Testis (tissue), 3 donors: ENCODE data around the gene CFAP46. TPM values are rescaled to one million over a fixed set of nuclear protein-coding genes. Genes with fewer than 3 reads are reported as not detected.
"Not testable (repeated sequence)": the region's sequence is repeated elsewhere in the genome, so short reads cannot be mapped to it uniquely, and the experiment has no call there.

Experiments used
- DNase-seq: peaks from one replicate; pipeline ENCODE4 v3.0.0-alpha.2; 2019
- H3K27ac ChIP-seq, 2 donors: fragments of 200-600 bp; sonication (generic); one replicate each; pipeline ENCODE4 v1.5.1; 2019
- H3K27me3 ChIP-seq: fragments of 200-600 bp; sonication (generic); one replicate; pipeline ENCODE4 v1.5.1; 2019
- H3K36me3 ChIP-seq: fragments of 200-600 bp; sonication (generic); one replicate; pipeline ENCODE4 v1.5.1; 2017; ENCODE audit warnings: low read depth; ENCODE audit errors: missing control alignments
- H3K4me1 ChIP-seq: fragments of 200-600 bp; sonication (generic); one replicate; pipeline ENCODE4 v1.5.1; 2019
- H3K4me3 ChIP-seq, 2 donors: fragments of 200-600 bp; sonication (generic); one replicate each; pipeline ENCODE4 v1.5.1; 2017 to 2019
- H3K9me3 ChIP-seq: fragments of 200-600 bp; sonication (generic); one replicate; pipeline ENCODE4 v1.5.1; 2017
- CTCF ChIP-seq, 3 experiments: fragments of 450-650 bp in 2 of 3; fragments of 200-600 bp in 1 of 3; sonication (generic) in 1 of 3; IDR thresholded peaks; one replicate each; pipeline ENCODE4 v1.5.1; 2016 to 2019; ENCODE audit warnings: antibody characterized with exemption in 3 of 3, mild to moderate bottlenecking in 2 of 3, moderate library complexity in 1 of 3
- POLR2A ChIP-seq: fragments of 450-650 bp; IDR thresholded peaks from one replicate; pipeline ENCODE4 v1.6.1; 2017; ENCODE audit warnings: antibody characterized with exemption, mild to moderate bottlenecking, moderate library complexity
- WGBS, 2 donors: methylation state at CpG; one replicate each; pipeline ENCODE4 v1.1.5; 2018; 5-methylcytosine and 5-hydroxymethylcytosine counted together
- intact Hi-C: fragments of 100-400 bp; cut with DNase I; formaldehyde crosslinking; loops from one replicate; pipeline ENCODE4 v1.15.1; 2023; ENCODE audit warnings: low total_unique reads
- polyA plus RNA-seq: library from polyadenylated mRNA; stranded (reverse); fragments of 350-450 nt; fragmentation: Illumina TruSeq; extraction: RNeasy Lipid Tissue Mini Kit (QIAGEN cat#74804); gene quantifications from one replicate; pipeline ENCODE4 v1.2.3, GENCODE V29; 2014; ENCODE audit warnings: low read depth, low replicate concordance; ENCODE audit not compliant: insufficient read depth
- total RNA-seq, 2 donors: library from RNA; depleted of rRNA; stranded (reverse); fragments of >200 nt; gene quantifications; one replicate each; pipeline ENCODE4 v1.2.3, GENCODE V29; 2016

CFAP46 gene
- total and polyA plus RNA-seq, 3 donors from 2014 or later, result 36.0 to 67.6 (median 59.0) TPM

GRCh38 chr10:132793871-132794849, 148.2 kb downstream of the CFAP46 start:
- Histone ChIP-seq H3K27ac (no peak overlapping the region), H3K4me3 (no peak overlapping the region), H3K4me1 (no peaks in the 10 kb centered on the region), H3K27me3 (no peaks in the 10 kb centered on the region), H3K36me3 (no peaks in the 10 kb centered on the region), H3K9me3 (no peaks in the 10 kb centered on the region)
- DNase-seq, result no peak
- WGBS, 2 donors, result 54 to 62% methylated on average over 26 to 51 of the region's 57 CpGs
- intact Hi-C loops, result no loop called here
- TF ChIP-seq POLR2A (no peak), CTCF (IDR thresholded peaks at IDR 0.05) (no peak)

GRCh38 chr10:132793213-132793612, 149.2 kb downstream of the CFAP46 start:
- no peaks in the 10 kb centered on the region for H3K9me3 ChIP-seq
- TF ChIP-seq CTCF (IDR thresholded peaks at IDR 0.05), result no peak
- TF ChIP-seq POLR2A, result no peak
- peaks cover under 1% of the 10 kb centered on the region for H3K4me1 ChIP-seq
- H3K36me3 ChIP-seq, result no peaks in the 10 kb centered on the region
- 92% methylated on average over 6 of the region's 9 CpGs; no CpG with 5 or more reads in 1 of the 2 donors for WGBS, 2 donors
- intact Hi-C loops, result no loop called here
- no peak overlapping the region for H3K27ac ChIP-seq
- no peak overlapping the region for H3K4me3 ChIP-seq
- no peak for DNase-seq
- H3K27me3 ChIP-seq, result no peaks in the 10 kb centered on the region

- Histone ChIP-seq H3K4me3 (no peak overlapping the region), H3K27me3 (no peaks in the 10 kb centered on the region), H3K4me1 (peaks cover 4% of the 10 kb centered on the region), H3K27ac (no peak overlapping the region), H3K9me3 (no peaks in the 10 kb centered on the region), H3K36me3 (no peaks in the 10 kb centered on the region)
- WGBS, 2 donors, result 91 to 93% methylated on average over 17 of the region's 17 CpGs
- no peak for DNase-seq
- TF ChIP-seq POLR2A, result no peak
- intact Hi-C loops, result no loop called here
Measured at GRCh38 chr10:132792796-132793195, 149.6 kb downstream of the CFAP46 start.

- DNase-seq, H3K9me3 ChIP-seq, H3K4me1 ChIP-seq, H3K36me3 ChIP-seq, H3K27me3 ChIP-seq, H3K27ac ChIP-seq, intact Hi-C loops, H3K4me3 ChIP-seq: not testable (repeated sequence)
- WGBS, 2 donors, result 87 to 94% methylated on average over 13 to 33 of the region's 33 CpGs
Measured at GRCh38 chr10:132792099-132792498, 150.3 kb downstream of the CFAP46 start.

GRCh38 chr10:132790934-132791829, 151.2 kb downstream of the CFAP46 start:
- no peaks in the 10 kb centered on the region for H3K36me3 ChIP-seq
- intact Hi-C loops, result no loop called here
- no peaks in the 10 kb centered on the region for H3K27me3 ChIP-seq
- no peak for DNase-seq
- H3K4me1 ChIP-seq, result peaks cover 13% of the 10 kb centered on the region
- H3K27ac ChIP-seq, result no peak overlapping the region
- H3K4me3 ChIP-seq, result no peak overlapping the region
- no peaks in the 10 kb centered on the region for H3K9me3 ChIP-seq
- TF ChIP-seq CTCF (IDR thresholded peaks at IDR 0.05), result no peak
- TF ChIP-seq POLR2A, result no peak
- WGBS, 2 donors, result 50 to 68% methylated on average over 15 to 31 of the region's 31 CpGs
